Parathyroid adenoma (tissue), 2 donors: ENCODE measurements around the gene THSD4.

ENCODE experiments used
- H2AFZ ChIP-seq: fragments of 300-600 bp; sonication (generic); one replicate; pipeline ENCODE4 v1.7.0; 2017; ENCODE audit warnings: antibody characterized with exemption, mild to moderate bottlenecking
- H3K27ac ChIP-seq: fragments of 300-600 bp; sonication (generic); one replicate; pipeline ENCODE4 v1.7.0; 2017
- H3K27me3 ChIP-seq: fragments of 300-600 bp; sonication (generic); one replicate; pipeline ENCODE4 v1.7.0; 2017; ENCODE audit warnings: low read length; ENCODE audit not compliant: control insufficient read depth, insufficient read depth
- H3K36me3 ChIP-seq: fragments of 300-600 bp; sonication (generic); one replicate; pipeline ENCODE4 v1.7.0; 2017; ENCODE audit warnings: low read length; ENCODE audit not compliant: control insufficient read depth, insufficient read depth
- H3K4me1 ChIP-seq: fragments of 300-600 bp; sonication (generic); one replicate; pipeline ENCODE4 v1.7.0; 2017; ENCODE audit warnings: control low read depth
- H3K4me2 ChIP-seq: fragments of 300-600 bp; sonication (generic); one replicate; pipeline ENCODE4 v1.7.0; 2017; ENCODE audit warnings: low read length
- H3K4me3 ChIP-seq: fragments of 300-600 bp; sonication (generic); one replicate; pipeline ENCODE4 v1.7.0; 2017; ENCODE audit warnings: low read depth, low read length
- H3K79me2 ChIP-seq: fragments of 300-600 bp; sonication (generic); one replicate; pipeline ENCODE4 v1.7.0; 2017; ENCODE audit warnings: control low read depth
- H3K9ac ChIP-seq: fragments of 300-600 bp; sonication (generic); one replicate; pipeline ENCODE4 v1.7.0; 2017; ENCODE audit warnings: mild to moderate bottlenecking
- H3K9me3 ChIP-seq: fragments of 300-600 bp; sonication (generic); one replicate; pipeline ENCODE4 v1.7.0; 2017; ENCODE audit warnings: low read length; ENCODE audit not compliant: control insufficient read depth
- CTCF ChIP-seq: fragments of 300-600 bp; sonication (generic); IDR thresholded peaks from one replicate; pipeline ENCODE4 v1.7.0; 2017; ENCODE audit warnings: antibody characterized with exemption, mild to moderate bottlenecking
- donor health status: primary hyperparathyroidism.

Gene THSD4

GRCh38 chr15:71345186-71345585 is 229.9 kb downstream of the THSD4 start:
- Histone ChIP-seq H3K27me3 (no peaks in the 10 kb centered on the region), H3K4me3 (no peak overlapping the region), H2AFZ (no peak overlapping the region), H3K36me3 (no peaks in the 10 kb centered on the region), H3K4me1 (no peaks in the 10 kb centered on the region), H3K79me2 (no peaks in the 10 kb centered on the region), H3K4me2 (no peak overlapping the region), H3K27ac (no peak overlapping the region), H3K9ac (no peak overlapping the region), H3K9me3 (no peaks in the 10 kb centered on the region)
- TF ChIP-seq CTCF, result no peak

- Histone ChIP-seq H3K27me3 (no peaks in the 10 kb centered on the region), H2AFZ (no peak overlapping the region), H3K9ac (no peak overlapping the region), H3K79me2 (no peaks in the 10 kb centered on the region), H3K4me3 (no peak overlapping the region), H3K27ac (no peak overlapping the region), H3K4me1 (no peaks in the 10 kb centered on the region), H3K9me3 (no peaks in the 10 kb centered on the region), H3K4me2 (no peak overlapping the region), H3K36me3 (no peaks in the 10 kb centered on the region)
- no peak for TF ChIP-seq CTCF
Observed at GRCh38 chr15:71346464-71346863, 231.2 kb downstream of the THSD4 start.

GRCh38 chr15:71348597-71348996 is 233.3 kb downstream of the THSD4 start:
- no peak overlapping the region for H3K4me2 ChIP-seq
- no peaks in the 10 kb centered on the region for H3K9me3 ChIP-seq
- H3K4me3 ChIP-seq, result no peak overlapping the region
- no peak overlapping the region for H3K9ac ChIP-seq
- no peaks in the 10 kb centered on the region for H3K79me2 ChIP-seq
- H2AFZ ChIP-seq, result no peak overlapping the region
- H3K4me1 ChIP-seq, result no peaks in the 10 kb centered on the region
- no peaks in the 10 kb centered on the region for H3K27me3 ChIP-seq
- TF ChIP-seq CTCF, result no peak
- H3K27ac ChIP-seq, result no peak overlapping the region
- no peaks in the 10 kb centered on the region for H3K36me3 ChIP-seq

- TF ChIP-seq CTCF, result no peak
- no peaks in the 10 kb centered on the region for H3K9me3 ChIP-seq
- no peak overlapping the region for H3K27ac ChIP-seq
- H2AFZ ChIP-seq, result no peak overlapping the region
- H3K4me1 ChIP-seq, result no peaks in the 10 kb centered on the region
- no peak overlapping the region for H3K9ac ChIP-seq
- no peak overlapping the region for H3K4me3 ChIP-seq
- H3K27me3 ChIP-seq, result no peaks in the 10 kb centered on the region
- no peaks in the 10 kb centered on the region for H3K36me3 ChIP-seq
- H3K4me2 ChIP-seq, result no peak overlapping the region
- no peaks in the 10 kb centered on the region for H3K79me2 ChIP-seq
Observed at GRCh38 chr15:71349336-71349735, 234.1 kb downstream of the THSD4 start.

GRCh38 chr15:71349736-71350526 is 234.7 kb downstream of the THSD4 start:
- no peak for TF ChIP-seq CTCF
- Histone ChIP-seq H3K79me2 (no peaks in the 10 kb centered on the region), H3K27me3 (no peaks in the 10 kb centered on the region), H3K36me3 (no peaks in the 10 kb centered on the region), H3K4me3 (no peak overlapping the region), H3K4me1 (no peaks in the 10 kb centered on the region), H3K9ac (no peak overlapping the region), H3K9me3 (no peaks in the 10 kb centered on the region), H3K27ac (no peak overlapping the region), H2AFZ (no peak overlapping the region), H3K4me2 (no peak overlapping the region)
